Coronary artery (tissue), 2 donors: ENCODE data around the gene FBXO21.
A peak's percentile ranks its signal among the peaks of the same experiment; 100 is the strongest.
"Not testable (repeated sequence)": the region's sequence is repeated elsewhere in the genome, so short reads cannot be mapped to it uniquely, and the experiment has no call there.

Experiments used
- DNase-seq: peaks from one replicate; pipeline ENCODE4 v3.0.0-alpha.2; 2017; ENCODE audit warnings: low spot score
- H3K27ac ChIP-seq, 2 donors: fragments of 200-600 bp; sonication (generic); one replicate each; pipeline ENCODE4 v1.5.1; 2016 to 2019
- H3K4me3 ChIP-seq: fragments of 200-600 bp; sonication (generic); 2 replicates; pipeline ENCODE4 v1.5.1; 2016; ENCODE audit warnings: mild to moderate bottlenecking, moderate library complexity
- TF ChIP-seq, protein P1 (sequence below): fragments of 200-600 bp; sonication (generic); IDR thresholded peaks from one replicate; pipeline ENCODE4 v1.5.1; 2019; ENCODE audit warnings: antibody characterized with exemption

The FBXO21 gene

DNA sequence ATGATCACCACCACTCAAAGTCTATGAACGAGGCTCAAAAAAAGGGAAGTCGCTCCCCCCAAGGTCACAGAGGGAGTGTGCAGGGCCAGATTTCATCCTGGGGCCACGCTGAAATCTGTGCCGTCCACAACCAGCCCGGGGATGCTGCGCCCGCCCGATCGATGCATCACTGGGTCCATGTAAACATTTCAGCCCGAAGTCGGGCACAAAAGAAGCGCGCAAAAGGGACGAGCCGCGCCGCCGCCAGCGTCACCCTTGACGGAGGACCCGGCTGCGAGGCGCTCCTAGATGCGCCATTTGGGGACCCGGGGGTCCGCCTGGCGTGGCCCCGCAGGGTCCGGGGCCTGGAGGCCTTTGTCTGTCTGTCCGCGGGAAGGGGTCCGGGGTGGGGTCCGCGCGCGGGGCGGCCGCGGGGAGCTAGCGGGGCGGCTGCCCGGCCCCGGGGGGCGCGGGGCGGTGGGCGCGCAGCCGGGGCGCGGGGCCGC lies 503 bp downstream of the FBXO21 start:
- H3K4me3 ChIP-seq: peak overlapping the region; percentile 100
- H3K27ac ChIP-seq: peak overlapping the region; percentile 61 to 92
- DNase-seq: no peak
- TF ChIP-seq, protein P1, sequence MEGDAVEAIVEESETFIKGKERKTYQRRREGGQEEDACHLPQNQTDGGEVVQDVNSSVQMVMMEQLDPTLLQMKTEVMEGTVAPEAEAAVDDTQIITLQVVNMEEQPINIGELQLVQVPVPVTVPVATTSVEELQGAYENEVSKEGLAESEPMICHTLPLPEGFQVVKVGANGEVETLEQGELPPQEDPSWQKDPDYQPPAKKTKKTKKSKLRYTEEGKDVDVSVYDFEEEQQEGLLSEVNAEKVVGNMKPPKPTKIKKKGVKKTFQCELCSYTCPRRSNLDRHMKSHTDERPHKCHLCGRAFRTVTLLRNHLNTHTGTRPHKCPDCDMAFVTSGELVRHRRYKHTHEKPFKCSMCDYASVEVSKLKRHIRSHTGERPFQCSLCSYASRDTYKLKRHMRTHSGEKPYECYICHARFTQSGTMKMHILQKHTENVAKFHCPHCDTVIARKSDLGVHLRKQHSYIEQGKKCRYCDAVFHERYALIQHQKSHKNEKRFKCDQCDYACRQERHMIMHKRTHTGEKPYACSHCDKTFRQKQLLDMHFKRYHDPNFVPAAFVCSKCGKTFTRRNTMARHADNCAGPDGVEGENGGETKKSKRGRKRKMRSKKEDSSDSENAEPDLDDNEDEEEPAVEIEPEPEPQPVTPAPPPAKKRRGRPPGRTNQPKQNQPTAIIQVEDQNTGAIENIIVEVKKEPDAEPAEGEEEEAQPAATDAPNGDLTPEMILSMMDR: no peak

DNA sequence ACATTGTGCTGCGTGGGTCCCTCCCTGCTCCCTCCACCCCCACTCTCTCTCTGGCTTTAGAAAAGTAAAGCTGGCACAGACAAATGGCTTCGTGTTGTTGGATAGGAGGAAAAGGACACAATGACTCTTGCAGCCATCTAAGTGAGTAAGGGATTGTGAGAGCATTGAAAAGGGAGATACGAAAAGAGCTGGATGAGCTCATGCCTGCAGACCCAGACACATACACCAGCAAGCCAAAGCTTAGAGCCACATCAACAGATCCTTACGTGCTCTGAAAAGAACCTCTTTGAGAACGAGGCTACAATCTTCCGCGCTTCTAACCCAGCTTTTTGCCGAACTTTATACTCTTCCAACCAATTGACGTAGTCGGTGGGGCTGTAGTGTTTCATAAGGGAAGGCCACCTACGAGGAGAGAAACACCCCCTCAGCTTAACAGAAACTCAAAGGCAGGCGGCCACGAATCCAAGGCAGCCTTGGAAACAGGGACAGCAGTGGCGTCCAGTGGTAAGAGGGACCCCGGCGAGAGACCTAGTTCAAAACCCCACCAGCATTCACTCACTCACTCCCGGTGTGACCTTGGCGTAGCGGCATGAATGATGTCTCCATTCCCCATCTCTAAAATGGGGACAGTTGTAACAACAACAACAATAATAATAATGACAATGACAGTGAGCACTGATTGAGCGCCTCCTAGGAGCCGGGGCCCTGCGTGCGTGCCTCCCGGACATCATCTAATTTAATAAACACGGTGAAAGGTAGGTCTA lies 1.1 kb downstream of the FBXO21 start:
- DNase-seq: no peak
- TF ChIP-seq, protein P1: no peak
- peak overlapping the region; percentile 61 to 92 for H3K27ac ChIP-seq

DNA sequence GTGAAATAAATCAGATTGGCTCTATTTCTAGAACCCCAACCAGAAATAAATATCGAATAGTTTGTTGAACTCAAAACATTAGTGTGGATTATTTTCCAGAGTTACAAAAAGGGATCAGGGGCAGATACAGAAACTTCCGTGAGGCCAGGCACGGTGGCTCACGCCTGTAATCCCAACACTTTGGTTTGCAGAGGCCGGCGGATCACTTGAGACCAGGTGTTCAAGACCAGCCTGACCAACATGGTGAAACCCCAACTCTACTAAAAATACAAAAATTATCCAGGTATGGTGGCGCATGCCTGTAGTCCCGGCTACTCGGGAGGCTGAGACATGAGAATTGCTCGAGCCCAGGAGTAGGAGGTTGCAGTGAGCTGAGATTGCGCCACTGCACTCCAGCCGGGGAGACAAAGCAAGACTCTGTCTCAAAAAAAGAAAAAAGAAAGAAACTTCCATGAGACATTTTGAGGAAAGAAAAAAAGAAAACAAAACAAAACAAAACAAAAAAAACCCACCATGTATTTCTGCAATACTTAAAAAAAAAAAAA lies 2.1 kb downstream of the FBXO21 start:
- DNase-seq: no peak
- Histone ChIP-seq H3K4me3 (no peak overlapping the region), H3K27ac (no peak overlapping the region)
- TF ChIP-seq, protein P1: no peak

More for the DNA sequence above, 1.1 kb downstream of the FBXO21 start:
- H3K4me3 ChIP-seq: peak overlapping the region; percentile 100

DNA sequence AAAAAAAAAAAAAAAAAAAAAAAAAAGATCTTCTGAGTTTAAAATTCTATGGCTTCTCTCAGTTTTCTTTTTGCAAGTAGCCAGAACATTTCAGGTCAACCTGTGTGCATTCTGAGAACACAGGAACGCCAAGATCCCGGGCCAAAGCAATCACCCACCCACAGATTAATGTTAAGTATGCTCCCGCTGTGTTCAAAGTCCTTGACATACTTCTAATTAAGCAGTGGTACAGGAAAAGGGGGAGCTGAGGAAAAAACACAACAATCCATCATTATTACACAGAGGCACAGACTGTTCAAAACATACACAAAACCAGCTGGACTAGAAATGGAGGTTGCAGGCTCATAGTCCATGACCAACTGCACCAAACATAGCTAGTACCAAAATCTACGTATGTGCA lies 2.8 kb downstream of the FBXO21 start:
- Histone ChIP-seq H3K27ac (no peak overlapping the region), H3K4me3 (no peak overlapping the region)
- TF ChIP-seq, protein P1: no peak
- DNase-seq: no peak

DNA sequence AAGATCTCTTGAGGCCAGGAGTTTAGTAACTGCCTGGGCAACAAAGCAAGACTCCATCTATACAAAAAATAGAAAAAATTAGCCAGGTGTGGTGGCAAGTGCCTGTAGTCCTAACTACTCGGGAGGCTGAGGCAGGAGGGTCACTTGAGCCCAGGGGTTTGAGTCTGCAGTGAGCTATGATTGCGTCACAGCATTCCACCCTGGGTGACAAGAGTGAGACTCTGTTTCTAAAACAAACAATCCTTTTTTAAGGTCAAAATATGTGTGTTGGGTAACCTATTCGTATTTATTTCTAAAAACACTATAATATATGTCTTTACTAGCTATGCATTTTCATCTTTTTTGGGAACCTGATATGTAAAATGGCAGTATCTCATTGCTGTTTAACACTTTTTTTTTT lies 7.4 kb downstream of the FBXO21 start:
- no peak overlapping the region for H3K4me3 ChIP-seq
- H3K27ac ChIP-seq: no peak overlapping the region
- TF ChIP-seq, protein P1: no peak
- DNase-seq: no peak

DNA sequence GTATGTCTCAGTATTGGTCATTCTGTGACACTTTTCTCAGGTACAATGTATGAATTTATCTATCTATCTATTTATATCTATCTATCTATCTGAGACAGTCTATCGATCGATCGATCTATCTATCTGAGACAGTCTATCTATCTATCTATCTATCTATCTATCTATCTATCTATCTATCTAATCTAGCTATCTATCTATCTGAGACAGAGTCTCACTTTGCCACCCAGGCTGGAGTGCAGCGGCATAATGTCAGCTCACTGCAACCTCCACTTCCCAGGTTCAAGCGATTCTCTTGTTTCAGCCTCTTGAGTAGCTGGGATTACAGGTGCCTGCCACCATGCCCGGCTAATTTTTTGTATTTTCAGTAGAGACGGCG lies 8.8 kb downstream of the FBXO21 start:
- not testable (repeated sequence) for DNase-seq, H3K4me3 ChIP-seq, H3K27ac ChIP-seq

DNA sequence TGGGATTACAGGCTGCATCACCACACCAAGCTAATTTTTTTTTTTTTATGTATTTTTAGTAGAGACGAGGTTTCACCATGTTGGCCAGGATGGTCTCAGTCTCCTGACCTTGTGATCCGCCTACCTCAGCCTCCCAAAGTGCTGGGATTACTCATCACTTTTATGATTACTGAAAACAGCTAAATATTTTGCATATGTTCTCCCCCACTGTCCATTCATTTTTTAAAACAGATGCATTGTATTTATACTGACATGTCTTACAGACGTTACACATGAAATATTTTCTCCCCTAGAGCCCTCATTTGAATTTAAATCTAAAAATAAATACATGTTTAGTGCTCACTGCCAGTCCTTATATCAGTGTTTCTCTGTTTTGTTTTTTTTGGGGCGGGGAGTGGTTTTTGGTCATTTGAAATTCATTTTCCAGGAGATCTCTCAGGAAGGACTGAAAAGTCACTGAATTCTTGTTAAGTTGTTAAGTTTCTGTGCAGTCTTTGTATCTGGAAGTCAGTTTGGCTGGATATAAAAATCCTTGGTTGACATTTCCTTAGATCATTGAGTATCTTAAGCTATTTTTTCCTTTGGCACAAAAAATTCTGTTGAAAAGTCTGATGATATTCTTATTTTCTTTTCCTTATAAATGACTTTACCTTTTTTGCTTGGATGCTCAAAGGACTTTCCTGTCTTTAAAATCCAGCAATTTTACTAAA lies 9.4 kb downstream of the FBXO21 start:
- Histone ChIP-seq H3K4me3 (no peak overlapping the region), H3K27ac (no peak overlapping the region)
- TF ChIP-seq, protein P1: no peak
- no peak for DNase-seq
